Measurements from ENCODE around the gene PTGER3.
"Not testable (repeated sequence)": the region's sequence is repeated elsewhere in the genome, so short reads cannot be mapped to it uniquely, and the experiment has no call there.

PTGER3 gene

DNA sequence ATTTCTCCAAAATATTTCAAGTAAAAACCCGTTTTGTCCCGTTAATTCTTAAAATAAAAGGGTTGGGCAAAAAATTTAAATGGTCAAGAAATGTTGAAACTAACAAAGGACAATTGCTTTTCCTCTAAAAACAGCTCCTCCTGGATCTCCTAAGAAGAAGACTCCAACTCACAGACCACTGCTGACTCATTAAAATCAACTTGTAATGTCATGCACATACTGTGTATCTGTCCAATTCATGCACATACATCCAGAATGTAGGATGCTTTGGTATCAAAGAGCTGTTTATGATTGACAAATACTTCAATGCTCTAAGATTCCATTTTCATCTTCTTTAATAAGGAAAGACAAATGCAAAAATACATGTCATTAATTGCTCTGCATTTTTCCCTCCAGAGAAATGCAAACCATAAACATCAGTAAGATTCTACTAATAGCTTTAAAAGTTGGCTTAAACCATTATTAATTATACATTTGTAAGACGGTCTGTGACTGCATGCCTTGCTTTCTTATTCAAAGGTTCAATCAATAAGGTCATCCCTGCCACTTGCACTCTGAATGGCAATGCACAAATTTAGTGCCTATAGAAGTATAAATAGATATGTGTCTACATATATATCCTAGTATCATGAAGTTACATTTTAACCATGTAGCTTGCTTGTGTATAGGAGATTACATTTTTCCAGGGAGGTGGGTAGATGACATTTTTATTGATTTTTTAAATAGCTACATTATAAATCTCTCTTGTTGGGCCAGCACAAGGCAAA is 44.7 kb downstream of the PTGER3 start:
- no peak for DNase-seq (ENCODE audit: low read depth in 2 of 2)

DNA sequence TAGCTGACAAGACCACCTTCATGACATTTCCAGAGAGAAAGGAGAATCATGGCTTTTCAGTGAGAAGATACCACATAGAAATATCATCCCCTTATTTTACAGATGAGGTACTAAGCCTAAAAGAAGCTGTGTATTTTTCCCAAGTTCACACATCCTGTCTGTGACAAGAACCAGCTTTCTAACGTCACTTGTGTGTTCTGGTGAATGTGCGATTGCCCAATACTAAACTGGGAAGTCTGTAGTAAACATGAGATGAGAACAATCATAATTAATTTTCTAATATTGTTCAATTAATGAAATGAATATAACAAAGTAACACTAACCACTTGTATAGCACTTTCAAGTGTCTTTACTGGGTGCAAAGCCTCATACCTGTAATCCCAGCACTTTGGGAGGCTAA is 46.0 kb downstream of the PTGER3 start:
- no peak for DNase-seq (ENCODE audit: low read depth in 2 of 2)

DNA sequence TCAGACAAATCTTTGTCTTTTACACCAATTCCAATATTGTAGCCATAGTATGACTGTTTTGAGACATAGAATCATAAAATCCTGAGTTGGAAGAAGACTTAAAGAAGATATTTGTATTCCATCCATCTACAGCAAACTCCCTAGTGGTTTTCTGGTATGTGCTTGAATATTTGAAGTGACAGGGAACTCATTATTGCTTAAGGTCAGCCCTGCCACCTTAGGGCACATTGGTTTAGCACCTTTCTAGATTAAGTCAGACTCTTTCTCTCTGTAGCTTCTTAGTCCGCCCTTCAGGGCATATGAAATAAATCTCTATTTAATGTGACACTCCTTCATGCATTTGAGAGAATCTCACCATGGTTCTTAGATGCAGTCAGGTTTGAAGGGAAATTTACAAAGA is 49.8 kb downstream of the PTGER3 start:
- DNase-seq (ENCODE audit: low read depth in 2 of 2) = no peak

DNA sequence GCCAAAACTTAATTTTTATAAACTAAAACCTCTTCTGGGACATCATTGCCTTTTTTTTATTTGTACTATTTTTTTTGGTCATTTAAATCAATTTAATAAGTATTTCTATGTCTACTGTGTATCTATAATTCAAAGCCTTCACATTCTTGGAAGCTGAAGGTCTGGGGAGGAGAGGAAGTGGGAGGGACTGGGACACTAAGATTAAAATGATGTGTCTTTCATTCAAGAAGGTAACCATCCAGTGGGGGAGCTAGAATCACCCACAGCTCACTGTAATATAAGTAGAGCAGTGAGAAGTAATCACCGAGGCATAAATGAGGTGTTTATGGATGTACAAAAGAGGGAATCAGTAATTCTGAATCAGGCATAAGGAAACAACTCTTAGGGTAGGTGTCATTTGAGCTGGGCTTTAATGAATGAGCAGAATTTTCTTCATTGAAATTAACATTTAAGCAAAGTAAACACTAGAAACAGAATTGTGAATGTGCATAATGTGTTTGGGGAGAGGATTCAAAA is 52.8 kb downstream of the PTGER3 start:
- DNase-seq (ENCODE audit: low read depth in 2 of 2) = no peak

DNA sequence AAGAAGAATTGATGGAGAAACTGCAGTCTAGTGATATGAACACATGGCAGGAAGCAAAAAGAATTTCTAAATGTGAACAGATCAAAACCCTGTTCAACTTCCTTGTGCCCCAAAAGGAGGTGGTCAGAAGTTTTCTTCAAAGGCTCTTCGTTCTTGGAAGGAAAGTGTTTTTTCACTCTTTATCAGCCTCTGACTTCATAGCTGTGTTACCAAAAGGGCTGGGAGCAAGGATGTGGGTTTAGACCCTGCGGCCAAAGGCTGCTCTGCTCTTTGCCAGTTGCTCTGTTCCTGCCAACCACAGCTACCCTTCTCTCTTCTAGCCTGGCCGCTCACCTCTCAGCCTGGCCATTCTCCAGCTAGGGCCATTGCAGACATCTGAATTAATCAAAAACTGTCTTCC is 53.8 kb downstream of the PTGER3 start:
- no peak for DNase-seq (ENCODE audit: low read depth in 2 of 2)

DNA sequence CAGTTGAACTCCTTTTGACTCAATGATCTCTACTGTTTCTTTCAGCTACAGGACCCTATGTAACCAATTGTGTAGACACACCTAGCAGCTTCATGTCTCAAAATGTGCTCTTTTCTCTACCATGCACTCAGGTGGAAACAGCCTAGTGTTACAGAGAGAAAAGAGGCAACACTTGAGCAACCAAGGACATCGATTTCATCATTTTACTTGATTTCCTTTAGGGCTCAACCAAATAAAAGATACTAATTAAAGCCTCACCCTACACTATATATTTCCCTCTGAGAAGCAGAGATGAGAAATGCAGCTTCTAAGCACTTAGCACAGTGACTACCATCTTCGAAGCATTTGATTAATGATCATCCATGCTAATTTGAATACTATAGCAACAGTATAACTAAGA is 55.1 kb downstream of the PTGER3 start:
- DNase-seq (ENCODE audit: low read depth in 2 of 2) = no peak

DNA sequence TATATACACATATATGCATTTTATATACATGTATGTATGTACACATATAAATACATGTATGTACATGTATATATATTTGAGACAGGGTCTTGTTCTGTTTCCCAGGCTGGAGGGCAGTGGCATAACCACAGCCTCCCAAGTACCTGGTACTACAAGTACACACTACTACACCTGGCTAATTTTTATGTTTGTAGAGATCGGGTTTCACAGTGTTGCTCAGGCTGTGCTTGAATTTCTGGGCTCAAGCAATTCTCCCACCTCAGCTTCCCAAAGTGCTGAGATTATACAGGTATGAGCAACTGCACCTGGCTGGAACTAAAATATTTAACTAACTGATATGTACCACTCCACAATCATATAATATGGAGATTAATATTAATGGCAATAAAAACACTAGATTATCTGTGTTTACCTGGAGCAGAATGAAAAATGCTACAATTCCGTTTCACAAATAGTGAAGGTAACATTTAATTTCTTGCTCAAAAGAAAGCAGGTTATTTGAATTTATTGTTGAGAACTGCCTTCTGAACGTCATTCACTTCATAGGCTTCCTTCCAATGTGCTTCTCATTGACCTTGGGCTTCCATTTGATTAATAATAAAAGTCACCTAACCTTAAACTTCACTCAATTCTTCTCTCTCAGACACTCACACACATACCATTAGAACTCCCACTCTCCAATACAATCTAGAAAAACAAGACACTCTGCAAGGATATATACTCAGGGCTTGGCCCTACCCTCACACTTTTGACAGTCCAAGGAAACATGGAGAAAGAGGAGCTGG is 57.0 kb downstream of the PTGER3 start:
- no peak for DNase-seq (ENCODE audit: low read depth in 2 of 2)

DNA sequence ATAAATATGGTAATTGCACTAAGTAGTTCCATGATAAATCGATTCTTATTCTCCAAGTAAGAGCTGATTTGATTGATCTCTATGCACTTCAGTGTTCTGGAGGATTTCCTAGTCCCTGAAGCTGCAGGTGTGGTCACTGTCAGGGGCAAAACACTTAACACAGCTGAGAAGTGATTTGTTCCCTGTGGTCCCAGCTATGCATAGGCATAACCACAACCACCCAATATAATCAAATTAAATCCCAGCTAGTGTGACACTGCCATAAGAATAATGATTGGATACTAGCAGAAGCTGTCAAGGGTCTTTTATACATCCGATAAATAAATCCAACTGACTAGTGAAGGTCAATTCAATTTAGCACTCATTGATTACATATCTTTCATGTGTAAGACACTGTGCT is 60.1 kb downstream of the PTGER3 start:
- DNase-seq (ENCODE audit: low read depth in 2 of 2) = no peak

DNA sequence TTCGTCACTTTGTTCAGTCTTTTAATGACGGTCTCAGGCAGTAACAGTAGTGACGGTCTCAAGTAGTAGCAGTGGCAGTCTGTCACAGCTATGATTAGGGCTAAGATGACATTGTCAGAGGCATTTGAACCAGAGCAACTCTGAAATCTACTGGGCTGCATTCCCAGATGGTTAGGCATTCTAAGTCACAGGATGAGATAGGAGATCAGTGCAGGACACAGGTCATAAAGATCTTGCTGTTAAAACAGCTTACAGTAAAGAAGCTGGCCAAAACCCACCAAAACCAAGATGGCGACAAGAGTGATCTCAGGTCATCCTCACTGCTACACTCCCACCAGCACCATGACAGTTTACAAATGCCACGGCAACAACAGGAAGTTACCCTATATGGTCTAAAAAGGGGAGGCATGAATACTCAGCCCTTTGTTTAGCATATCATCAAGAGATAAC is 61.8 kb downstream of the PTGER3 start:
- not testable (repeated sequence) for DNase-seq (ENCODE audit: low read depth in 2 of 2)

DNA sequence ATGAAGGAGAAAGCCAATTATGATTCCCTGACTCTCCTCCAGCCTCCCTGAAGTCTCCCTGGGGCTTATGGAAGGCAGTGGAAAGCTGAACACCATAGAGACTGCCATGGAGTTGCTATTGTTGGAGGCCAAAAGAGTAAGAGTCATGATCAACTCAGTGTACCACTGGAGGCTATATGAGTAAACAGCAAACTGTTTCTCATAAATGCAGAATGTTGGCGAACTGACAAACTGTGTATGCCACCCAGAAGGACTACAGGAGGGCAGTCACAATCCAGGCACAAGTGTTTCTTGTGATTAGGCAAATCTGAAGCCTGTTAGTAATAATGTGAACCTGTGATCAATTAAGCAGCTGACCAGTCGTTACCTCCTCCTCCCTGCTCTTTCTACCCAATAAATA is 62.3 kb downstream of the PTGER3 start:
- not testable (repeated sequence) for DNase-seq (ENCODE audit: low read depth in 2 of 2)

DNA sequence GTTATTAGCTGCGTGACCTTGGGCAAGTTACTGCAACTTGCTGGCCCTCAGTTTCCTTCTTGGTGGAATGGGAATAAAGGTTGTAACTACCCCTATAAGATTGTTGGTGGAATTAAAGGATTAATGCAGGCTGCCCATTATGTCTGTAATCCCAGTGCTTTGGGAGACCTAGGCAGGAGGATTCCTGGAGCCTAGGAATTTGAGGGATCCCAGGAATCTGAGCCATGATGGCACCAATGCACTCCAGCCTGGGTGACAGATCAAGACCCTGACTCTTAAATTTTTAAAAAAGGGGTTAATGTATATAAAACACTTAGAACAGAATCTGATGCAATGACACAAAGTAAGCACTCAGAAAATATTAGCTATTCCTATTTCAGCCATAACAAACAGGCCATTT is 67.3 kb downstream of the PTGER3 start:
- DNase-seq (ENCODE audit: low read depth in 2 of 2) = no peak

DNA sequence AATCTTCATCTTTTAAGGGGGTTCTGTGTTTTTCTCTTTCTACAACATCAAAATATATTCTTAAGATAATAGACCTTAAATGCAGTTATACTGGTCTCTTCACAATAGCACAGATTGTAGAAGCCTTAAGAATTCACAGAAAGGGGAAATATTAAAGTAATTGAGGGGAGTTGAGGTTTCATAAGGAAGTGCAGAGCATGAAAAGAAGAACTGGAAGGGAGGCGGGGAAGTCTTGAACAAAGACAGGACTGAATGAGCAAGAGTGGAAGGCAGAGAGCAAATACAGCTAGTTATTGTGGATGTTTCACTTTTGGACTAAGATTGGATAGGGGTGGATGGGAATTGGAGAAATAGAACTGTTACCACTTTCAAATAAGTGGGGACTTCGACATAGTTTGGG is 67.7 kb downstream of the PTGER3 start:
- DNase-seq (ENCODE audit: low read depth in 2 of 2) = no peak

DNA sequence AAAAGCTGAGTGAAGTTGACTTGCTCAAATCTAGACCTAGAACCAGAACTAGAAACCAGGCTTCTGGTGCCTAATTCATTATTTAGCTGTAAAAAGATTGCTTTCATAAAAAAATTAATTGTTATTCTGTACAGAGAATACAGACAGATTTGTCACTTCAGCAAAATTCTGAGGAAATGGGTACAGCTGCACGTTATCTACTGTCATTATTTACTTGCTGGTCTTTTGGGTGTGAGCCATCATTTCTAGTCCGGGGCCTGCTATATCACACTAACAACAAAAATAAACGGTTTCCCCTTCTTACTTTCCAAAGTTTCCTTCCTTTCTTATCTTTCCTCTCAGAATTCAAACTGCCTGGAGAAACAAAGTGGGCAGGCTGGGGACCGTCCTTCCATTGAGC is 68.3 kb downstream of the PTGER3 start:
- DNase-seq (ENCODE audit: low read depth in 2 of 2) = no peak

DNA sequence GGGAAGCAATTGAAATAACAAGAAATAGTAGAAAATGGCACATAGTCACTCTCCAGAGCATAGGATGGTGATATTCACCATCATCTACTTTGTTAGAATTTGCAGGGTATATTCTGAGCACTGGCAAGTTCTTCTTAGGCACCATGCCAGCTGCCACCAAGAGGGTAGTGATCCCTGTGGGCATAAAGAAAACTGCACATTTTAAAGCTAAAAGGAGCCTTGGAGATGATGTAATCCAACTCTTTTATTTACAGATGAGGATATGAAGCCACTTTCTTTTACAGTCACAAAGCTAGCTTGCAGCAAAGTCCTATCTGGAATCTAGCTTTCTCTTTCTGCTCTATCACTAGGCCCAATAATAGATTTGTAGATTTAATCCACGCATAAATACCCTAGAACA is 69.0 kb downstream of the PTGER3 start:
- DNase-seq (ENCODE audit: low read depth in 2 of 2) = no peak

DNA sequence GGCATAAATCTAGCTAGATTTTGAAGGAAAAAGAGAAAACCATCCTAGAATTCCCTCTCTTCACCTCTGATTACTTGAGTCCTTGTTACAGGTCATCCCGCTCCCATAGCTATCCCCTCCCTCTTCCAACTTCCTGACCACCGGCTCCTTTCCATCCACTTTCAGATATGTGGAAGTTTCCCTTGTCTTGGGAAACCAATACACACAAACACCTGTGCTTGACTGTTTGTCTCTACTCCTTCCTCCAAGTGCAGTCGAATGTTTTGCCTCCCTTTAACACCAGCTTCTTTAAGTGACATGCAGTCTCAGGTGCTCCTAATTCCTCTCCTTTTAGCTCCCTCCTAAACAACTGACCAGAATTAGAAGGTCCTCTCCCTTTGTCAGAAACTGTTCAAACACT is 70.0 kb downstream of the PTGER3 start:
- no peak for DNase-seq (ENCODE audit: low read depth in 2 of 2)

DNA sequence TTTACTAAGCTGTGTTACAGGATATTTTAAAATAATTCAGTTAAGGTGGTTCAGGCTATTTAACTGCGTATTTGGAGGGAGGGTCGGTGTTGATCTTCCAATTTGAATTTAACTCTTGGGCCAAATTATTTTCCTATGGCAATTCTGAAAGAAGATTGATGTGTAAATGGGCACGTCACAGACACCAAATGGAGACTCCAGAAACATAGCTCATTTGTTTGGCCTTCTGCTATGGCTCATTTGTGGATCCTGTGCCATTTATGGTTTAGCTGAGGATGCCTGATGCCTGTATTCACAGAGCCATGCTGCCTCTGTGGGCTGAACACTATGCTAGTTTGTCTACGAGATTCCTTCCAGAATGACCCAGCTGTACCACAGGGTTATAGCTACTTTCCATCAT is 70.6 kb downstream of the PTGER3 start:
- DNase-seq (ENCODE audit: low read depth in 2 of 2) = no peak

DNA sequence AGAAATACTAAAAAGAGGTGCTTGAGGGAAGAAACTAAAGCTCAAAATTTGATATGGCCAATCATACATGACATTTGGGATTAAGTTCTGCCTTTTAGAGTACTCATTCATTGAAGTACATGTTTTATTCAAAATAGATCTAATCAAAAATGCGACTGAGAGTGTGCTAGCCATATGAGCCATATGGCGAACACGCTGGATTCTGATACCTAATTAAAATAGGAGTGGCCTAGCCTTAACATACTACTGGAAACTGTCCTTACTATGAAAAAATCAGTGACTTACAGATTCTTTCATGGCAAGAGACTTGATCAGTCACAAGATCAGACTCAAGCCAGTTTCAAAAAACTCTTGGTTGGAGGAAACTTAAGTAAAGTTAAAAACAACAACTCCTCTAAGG is 73.9 kb downstream of the PTGER3 start:
- DNase-seq (ENCODE audit: low read depth in 2 of 2) = no peak

DNA sequence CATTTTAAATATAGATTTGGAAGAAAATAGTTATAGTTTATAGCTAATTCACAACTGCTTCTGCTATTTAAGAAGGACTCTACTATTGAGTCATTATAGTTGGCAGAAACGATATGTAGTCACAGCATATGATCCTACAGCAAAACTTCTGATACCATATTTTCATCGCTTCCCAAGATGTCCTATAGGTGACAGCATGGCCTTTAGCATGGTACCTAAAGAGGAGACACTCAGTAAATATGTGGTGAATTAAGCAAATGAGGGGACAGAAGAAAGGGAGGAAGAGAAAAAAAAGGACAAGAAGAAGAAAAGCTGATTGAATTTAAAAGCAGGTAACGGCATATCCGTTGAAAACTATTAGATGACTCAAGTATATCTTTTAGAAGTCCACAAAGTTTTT is 77.2 kb downstream of the PTGER3 start:
- DNase-seq (ENCODE audit: low read depth in 2 of 2) = no peak

DNA sequence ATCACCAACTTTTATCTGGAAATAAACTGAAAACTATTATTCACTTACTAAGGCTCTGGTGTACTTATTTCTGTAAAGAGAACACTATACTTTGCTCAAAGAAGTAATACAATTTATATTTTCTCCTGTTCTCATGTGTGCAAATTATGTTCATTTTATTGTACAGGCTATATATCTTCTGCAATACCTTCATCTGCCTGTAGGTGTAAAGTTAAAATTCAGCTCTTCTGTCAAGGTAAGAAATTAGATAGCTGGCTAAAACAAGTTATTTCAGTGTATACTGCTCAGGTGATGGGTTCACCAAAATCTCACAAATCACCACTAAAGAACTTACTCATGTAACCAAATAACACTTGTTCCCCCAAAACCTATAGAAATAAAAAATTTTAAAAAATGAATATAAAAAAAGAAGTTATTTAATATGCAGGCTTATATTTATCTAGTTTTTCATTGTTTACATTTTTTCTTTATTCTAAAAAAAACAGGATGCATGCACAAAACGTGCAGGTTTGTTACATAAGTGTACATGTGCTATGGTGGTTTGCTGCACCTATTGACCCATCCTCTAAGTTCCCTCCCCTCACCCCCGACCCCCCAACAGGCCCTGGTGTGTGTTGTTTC is 81.5 kb downstream of the PTGER3 start:
- DNase-seq (ENCODE audit: low read depth in 2 of 2) = no peak

DNA sequence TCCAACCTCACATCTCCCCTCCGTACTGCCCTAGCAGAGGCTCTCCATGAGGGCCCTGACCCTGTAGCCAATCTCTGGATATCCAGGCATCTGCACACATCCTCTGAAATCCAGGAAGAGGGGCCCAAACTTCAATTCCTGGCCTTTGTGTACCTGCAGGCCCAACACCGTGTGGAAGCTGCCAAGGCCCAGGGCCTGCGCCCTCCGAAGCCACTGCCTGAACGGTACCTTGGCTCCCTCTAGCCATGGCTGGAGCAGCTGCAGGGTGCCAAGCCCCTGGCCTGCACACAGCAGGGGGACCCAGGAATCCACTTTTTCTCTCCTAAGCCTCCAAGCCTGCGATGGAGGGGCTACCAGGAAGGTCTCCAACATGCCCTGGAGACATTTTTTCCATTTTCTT is 84.2 kb downstream of the PTGER3 start:
- no peak for DNase-seq (ENCODE audit: low read depth in 2 of 2)

DNA sequence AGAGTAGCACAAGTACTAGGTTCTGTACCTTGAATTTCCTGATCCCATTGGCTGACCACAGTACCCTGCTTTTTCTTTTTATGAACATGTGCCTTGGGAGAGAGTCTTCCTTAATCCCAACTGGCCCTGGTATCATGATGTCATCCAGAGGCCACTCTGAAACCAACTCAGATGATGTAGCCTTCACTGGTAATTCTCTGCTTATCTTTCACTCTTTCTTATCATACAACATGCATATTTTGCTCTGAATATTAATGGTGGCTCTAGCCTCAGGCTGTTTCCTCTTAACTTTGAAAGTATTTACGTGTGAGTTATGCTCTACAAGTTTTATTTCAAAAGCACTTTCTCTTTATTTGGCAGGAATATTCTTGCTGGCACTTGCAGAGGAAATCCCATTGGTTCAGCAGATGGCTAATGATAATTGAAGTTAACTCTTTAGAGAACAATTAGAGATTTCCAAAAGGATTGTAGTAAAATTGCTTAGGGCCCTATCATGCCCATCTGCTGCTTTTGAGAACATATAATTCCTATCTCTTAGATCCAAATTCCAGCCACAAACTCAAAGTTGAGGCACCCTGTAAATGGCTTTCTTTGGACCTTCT is 86.1 kb downstream of the PTGER3 start:
- no peak for DNase-seq (ENCODE audit: low read depth in 2 of 2)

DNA sequence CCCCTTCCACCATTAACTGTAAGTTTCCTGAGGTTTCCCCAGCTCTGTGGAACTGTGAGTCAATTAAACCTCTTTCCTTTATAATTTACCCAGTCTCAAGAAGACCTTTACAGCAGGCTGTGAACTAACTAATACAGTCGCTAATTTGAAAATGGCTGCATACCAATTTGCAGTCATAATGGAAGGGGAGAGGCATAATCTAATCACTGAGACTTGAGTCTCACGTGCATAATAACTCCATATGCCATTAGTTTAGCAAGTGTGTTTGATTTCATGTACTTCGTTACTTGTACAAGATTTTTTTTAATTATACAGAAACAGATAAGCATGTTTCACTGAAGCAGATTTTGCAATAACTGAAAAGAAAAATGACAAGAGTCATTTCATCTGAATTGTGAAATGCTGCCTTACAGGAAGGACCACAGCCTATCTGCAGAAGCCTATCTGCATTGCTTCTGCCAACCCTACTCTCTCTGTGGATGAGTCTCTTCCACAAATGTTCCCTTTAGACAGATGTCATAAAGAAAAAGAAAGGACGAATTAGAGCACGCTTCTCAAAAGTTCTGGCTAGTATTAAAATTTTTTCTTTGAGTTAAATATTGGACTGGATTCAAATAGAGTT is 99.1 kb downstream of the PTGER3 start:
- DNase-seq (ENCODE audit: low read depth in 2 of 2) = no peak

Data from stimulated activated CD4-positive, alpha-beta T cell treated with anti-CD3 and anti-CD28 coated beads, Interleukin-15, amount 100 ng/mL, for 48 hours (primary cell).